ELF-1 (cell line): Measurements from ENCODE around the gene ACAP2.
"Not testable (repeated sequence)": the region's sequence is repeated elsewhere in the genome, so short reads cannot be mapped to it uniquely, and the experiment has no call there.

Source experiments
- DNase-seq: peaks from one replicate; pipeline ENCODE4 v3.0.0-alpha.2; 2016; ENCODE audit warnings: low read depth, low spot score

Gene ACAP2

GRCh38 chr3:195290643-195291042, 152.2 kb downstream of the ACAP2 start:
- not testable (repeated sequence) for DNase-seq

GRCh38 chr3:195286115-195286872, 156.5 kb downstream of the ACAP2 start:
- DNase-seq: no peak

GRCh38 chr3:195285372-195285771, 157.4 kb downstream of the ACAP2 start:
- DNase-seq: no peak

- DNase-seq: no peak
Observed at GRCh38 chr3:195284842-195285241, 158.0 kb downstream of the ACAP2 start.

GRCh38 chr3:195282961-195283360, 159.9 kb downstream of the ACAP2 start:
- no peak for DNase-seq

- DNase-seq: no peak
Observed at GRCh38 chr3:195274259-195274966, 168.4 kb downstream of the ACAP2 start.

GRCh38 chr3:195271410-195272243, 171.2 kb downstream of the ACAP2 start:
- peak; percentile 98 for DNase-seq

- DNase-seq: peak; percentile 96
Observed at GRCh38 chr3:195270817-195271409, 171.9 kb downstream of the ACAP2 start, which contains the start of gene XXYLT1. Gene XXYLT1 (minus strand): TSS chr3:195271159. CDS start chr3:195271058, 101 bp downstream.

- DNase-seq: peak; percentile 79
Observed at GRCh38 chr3:195270079-195270816, 172.6 kb downstream of the ACAP2 start.

GRCh38 chr3:195269375-195270078, 173.3 kb downstream of the ACAP2 start:
- DNase-seq: peak; percentile 33

- DNase-seq: no peak
Observed at GRCh38 chr3:195268576-195269309, 174.1 kb downstream of the ACAP2 start.

GRCh38 chr3:195267096-195267495, 175.7 kb downstream of the ACAP2 start:
- DNase-seq: no peak

GRCh38 chr3:195266428-195266827, 176.4 kb downstream of the ACAP2 start:
- DNase-seq: no peak

- DNase-seq: no peak
Observed at GRCh38 chr3:195265363-195265976, 177.3 kb downstream of the ACAP2 start.

- no peak for DNase-seq
Observed at GRCh38 chr3:195263925-195264600, 178.8 kb downstream of the ACAP2 start.

- no peak for DNase-seq
Observed at GRCh38 chr3:195263193-195263924, 179.5 kb downstream of the ACAP2 start.

GRCh38 chr3:195261925-195262324, 180.9 kb downstream of the ACAP2 start:
- DNase-seq: no peak
